ENCODE data around the gene RHOH.

The RHOH gene

GRCh38 chr4:40209401-40209800, 12.6 kb downstream of the RHOH start:
- CTCF ChIA-PET: no interaction called here
- no peak for DNase-seq (ENCODE audit: extremely low spot score)
- POLR2A ChIA-PET: no interaction called here
- TF ChIP-seq CTBP1 (IDR thresholded peaks at IDR 0.05; ENCODE audit: borderline replicate concordance) (no peak), FOXK2 (IDR thresholded peaks at IDR 0.05) (no peak), LEF1 (IDR thresholded peaks at IDR 0.05; ENCODE audit: borderline replicate concordance) (no peak), SUZ12 (IDR thresholded peaks at IDR 0.05) (no peak)

GRCh38 chr4:40210776-40211175, 13.9 kb downstream of the RHOH start:
- no peak for DNase-seq (ENCODE audit: extremely low spot score)
- CTCF ChIA-PET: no interaction called here
- POLR2A ChIA-PET: interaction anchor here (0.7 kb wide), 1 partner anchor 28 kb away, joined by 3 read pairs; no protein-coding TSS in a partner anchor
- no peak for TF ChIP-seq ZNF384 (IDR thresholded peaks at IDR 0.05)
- no peak for TF ChIP-seq NFRKB (IDR thresholded peaks at IDR 0.05)
- no peak for TF ChIP-seq FOXA1 (IDR thresholded peaks at IDR 0.05)
- TF ChIP-seq BHLHE40 (IDR thresholded peaks at IDR 0.05; ENCODE audit: borderline replicate concordance): no peak
- no peak for TF ChIP-seq FOXM1 (IDR thresholded peaks at IDR 0.05; ENCODE audit: borderline replicate concordance)

- no peak for TF ChIP-seq SUZ12 (IDR thresholded peaks at IDR 0.05)
- TF ChIP-seq L3MBTL2 (conservative IDR thresholded peaks at IDR 0.05): no peak
- no peak for TF ChIP-seq BHLHE40 (IDR thresholded peaks at IDR 0.05; ENCODE audit: borderline replicate concordance)
- TF ChIP-seq FOXM1 (IDR thresholded peaks at IDR 0.05; ENCODE audit: borderline replicate concordance): no peak
- no peak for TF ChIP-seq SP1 (IDR thresholded peaks at IDR 0.05)
- CTCF ChIA-PET: no interaction called here
- POLR2A ChIA-PET: no interaction called here
- no peak for DNase-seq (ENCODE audit: extremely low spot score)
Observed at GRCh38 chr4:40211224-40212185, 14.7 kb downstream of the RHOH start.

- POLR2A ChIA-PET: no interaction called here
- CTCF ChIA-PET: interaction anchor here (0.7 kb wide), 1 partner anchor 220 kb away, joined by 4 read pairs; no protein-coding TSS in a partner anchor
- no peak for DNase-seq (ENCODE audit: extremely low spot score)
- TF ChIP-seq ELF4 (IDR thresholded peaks at IDR 0.05) (no peak), SP1 (IDR thresholded peaks at IDR 0.05) (no peak), FOXK2 (IDR thresholded peaks at IDR 0.05) (no peak), NFRKB (IDR thresholded peaks at IDR 0.05) (no peak), CTBP1 (IDR thresholded peaks at IDR 0.05; ENCODE audit: borderline replicate concordance) (no peak), L3MBTL2 (conservative IDR thresholded peaks at IDR 0.05) (no peak), FOXM1 (IDR thresholded peaks at IDR 0.05; ENCODE audit: borderline replicate concordance) (no peak)
Observed at GRCh38 chr4:40212674-40213527, 16.1 kb downstream of the RHOH start.

- CTCF ChIA-PET: interaction anchor here (0.7 kb wide), 1 partner anchor 24 kb away, joined by 7 read pairs; no protein-coding TSS in a partner anchor
- DNase-seq (ENCODE audit: extremely low spot score): no peak
- TF ChIP-seq ARNT (IDR thresholded peaks at IDR 0.05) (no peak), FOXM1 (IDR thresholded peaks at IDR 0.05; ENCODE audit: borderline replicate concordance) (no peak), SUZ12 (IDR thresholded peaks at IDR 0.05) (no peak), BHLHE40 (IDR thresholded peaks at IDR 0.05; ENCODE audit: borderline replicate concordance) (no peak), FOXK2 (IDR thresholded peaks at IDR 0.05) (no peak), ELF4 (IDR thresholded peaks at IDR 0.05) (no peak), L3MBTL2 (conservative IDR thresholded peaks at IDR 0.05) (no peak), FOXA1 (IDR thresholded peaks at IDR 0.05) (no peak), ZNF384 (IDR thresholded peaks at IDR 0.05) (no peak), HDGF (IDR thresholded peaks at IDR 0.05; ENCODE audit: borderline replicate concordance) (no peak), LEF1 (IDR thresholded peaks at IDR 0.05; ENCODE audit: borderline replicate concordance) (no peak), TARDBP (IDR thresholded peaks at IDR 0.05) (no peak)
- POLR2A ChIA-PET: no interaction called here
Observed at GRCh38 chr4:40214038-40214437, 17.2 kb downstream of the RHOH start.

- DNase-seq (ENCODE audit: extremely low spot score): no peak
- POLR2A ChIA-PET: no interaction called here
- CTCF ChIA-PET: interaction anchor here (0.7 kb wide), 1 partner anchor 23 kb away, joined by 7 read pairs; no protein-coding TSS in a partner anchor
- TF ChIP-seq PKNOX1 (IDR thresholded peaks at IDR 0.05) (no peak), SP1 (IDR thresholded peaks at IDR 0.05) (no peak)
Observed at GRCh38 chr4:40214661-40215418, 18.0 kb downstream of the RHOH start.

- POLR2A ChIA-PET: no interaction called here
- CTCF ChIA-PET: no interaction called here
- TF ChIP-seq FOXA1 (IDR thresholded peaks at IDR 0.05) (no peak), ZNF384 (IDR thresholded peaks at IDR 0.05) (no peak), NFRKB (IDR thresholded peaks at IDR 0.05) (no peak), PKNOX1 (IDR thresholded peaks at IDR 0.05) (no peak), LEF1 (IDR thresholded peaks at IDR 0.05; ENCODE audit: borderline replicate concordance) (no peak), SUZ12 (IDR thresholded peaks at IDR 0.05) (no peak), L3MBTL2 (conservative IDR thresholded peaks at IDR 0.05) (no peak), HDGF (IDR thresholded peaks at IDR 0.05; ENCODE audit: borderline replicate concordance) (no peak), FOXK2 (IDR thresholded peaks at IDR 0.05) (no peak)
Observed at GRCh38 chr4:40216622-40217366, 20.0 kb downstream of the RHOH start.

More at GRCh38 chr4:40216622-40217366, 20.0 kb downstream of the RHOH start:
- no peak for DNase-seq (ENCODE audit: extremely low spot score)

Data from HEK293T (cell line).